GM19372 (cell line): Measurements from ENCODE around the gene FRG2B.
"Not testable (repeated sequence)": the region's sequence is repeated elsewhere in the genome, so short reads cannot be mapped to it uniquely, and the experiment has no call there.

ENCODE experiments used
- ATAC-seq: cut with Tn5 transposase; IDR thresholded peaks from one replicate; pipeline ENCODE4 v1.9.1; 2021; ENCODE audit warnings: mild to moderate bottlenecking, low read depth, moderate library complexity; ENCODE audit not compliant: unreplicated experiment

Gene FRG2B

DNA sequence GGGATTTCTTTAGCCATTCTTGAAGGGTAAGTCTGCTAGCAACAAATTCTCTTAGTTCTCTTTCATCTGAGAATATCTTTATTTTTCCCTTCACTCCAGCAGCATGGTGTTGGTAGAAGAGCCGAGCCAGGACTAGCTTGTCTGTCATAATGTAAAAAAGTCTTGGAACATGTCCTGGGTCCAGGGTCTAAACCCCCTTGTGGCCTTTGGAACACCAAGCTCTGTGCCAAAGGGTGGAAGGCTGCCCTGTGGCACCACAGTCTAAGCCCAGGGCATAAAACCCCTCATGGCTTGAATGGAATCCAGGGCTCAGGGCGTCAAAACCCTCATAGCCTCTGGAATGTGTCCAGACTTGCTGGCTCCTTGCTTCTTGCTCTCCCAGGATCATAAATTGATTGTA is 23.2 kb downstream of the FRG2B start:
- ATAC-seq: not testable (repeated sequence)

- no peak for ATAC-seq
Measured at GRCh38 chr10:133600657-133601056, 25.9 kb downstream of the FRG2B start.

GRCh38 chr10:133599869-133600268 is 26.7 kb downstream of the FRG2B start:
- not testable (repeated sequence) for ATAC-seq

DNA sequence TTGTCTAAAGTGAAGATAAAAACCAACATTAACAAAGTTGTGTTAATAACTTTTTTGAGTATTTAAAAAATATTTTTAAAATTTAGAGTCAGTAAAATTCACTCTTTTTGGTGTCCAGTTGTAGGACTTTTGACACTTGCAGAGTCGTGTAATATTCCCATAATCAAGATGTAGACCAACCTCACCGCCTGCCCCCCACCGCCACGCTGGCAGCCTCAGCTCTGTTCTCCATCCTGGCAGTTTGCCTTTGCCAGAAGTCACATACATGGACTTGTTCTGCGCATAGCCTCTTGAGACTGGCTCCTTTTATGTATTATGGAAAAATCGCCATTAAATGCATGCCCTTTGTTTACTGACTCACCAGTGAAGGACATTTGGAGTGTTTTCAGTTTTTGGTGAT is 33.9 kb downstream of the FRG2B start:
- no peak for ATAC-seq

- ATAC-seq: no peak
Measured at GRCh38 chr10:133590970-133591359, 35.6 kb downstream of the FRG2B start.

DNA sequence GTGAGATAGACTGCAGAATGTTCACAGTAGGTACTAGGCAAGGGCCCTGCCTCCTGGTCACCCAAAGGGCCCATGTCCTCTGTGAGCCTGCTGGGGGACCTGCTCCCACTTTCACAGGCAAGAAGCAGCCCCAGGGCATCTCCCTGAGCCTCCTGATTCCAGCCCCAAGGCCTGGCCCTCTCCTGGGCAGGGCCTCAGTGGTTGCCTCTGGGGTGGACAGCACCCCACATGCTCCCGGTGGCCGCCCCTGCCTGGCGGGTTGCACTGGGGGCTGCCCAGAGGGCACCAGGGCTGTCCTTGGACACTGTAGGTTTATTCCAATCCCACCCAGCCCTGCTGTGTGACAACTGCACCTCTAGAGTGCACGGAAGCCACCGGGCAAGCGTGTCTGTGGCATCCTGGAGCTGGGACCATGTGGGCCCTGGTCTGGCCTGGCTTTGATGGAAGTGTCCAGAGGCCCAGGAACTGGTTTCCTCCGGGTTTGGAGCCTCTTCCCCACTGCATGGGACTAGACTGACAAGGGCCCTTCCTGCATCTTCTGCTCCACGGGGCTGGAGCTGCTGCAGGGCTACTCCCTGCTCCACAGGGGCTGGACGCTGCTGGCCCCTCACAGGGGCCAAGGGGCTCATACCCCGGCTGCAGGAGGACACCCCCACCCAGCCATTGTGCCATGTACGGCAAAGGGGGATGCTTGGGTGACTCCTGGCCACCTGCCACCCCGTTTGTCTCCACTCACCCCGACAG is 36.2 kb downstream of the FRG2B start:
- ATAC-seq: no peak

GRCh38 chr10:133577037-133577436 is 49.6 kb downstream of the FRG2B start:
- not testable (repeated sequence) for ATAC-seq
